Skin of body (tissue), 2 donors: Measurements from ENCODE around the gene QSOX1. TPM values are rescaled to one million over a fixed set of nuclear protein-coding genes. Genes with fewer than 3 reads are reported as not detected.

Experiments used
- DNase-seq: peaks from one replicate; lab custom pipeline; 2025; lab: John Stamatoyannopoulos, UW
- total RNA-seq: library from RNA; depleted of rRNA; stranded (reverse); fragments of >200 nt; gene quantifications from one replicate; pipeline ENCODE4 v1.2.3, GENCODE V29; 2014

QSOX1 gene
- total RNA-seq, 1 donor from 2014 or later: 20.3 TPM

GRCh38 chr1:180250883-180251509 lies 96.3 kb downstream of the QSOX1 start:
- DNase-seq: no peak

GRCh38 chr1:180251526-180252305 lies 97.0 kb downstream of the QSOX1 start:
- no peak for DNase-seq

GRCh38 chr1:180252638-180253536 lies 98.2 kb downstream of the QSOX1 start:
- no peak for DNase-seq

Other genes with a start within 250 kb of the QSOX1 start
- 69.0 TPM for gene CEP350, start 200.1 kb upstream of the QSOX1 start, total RNA-seq
- gene LHX4, start 75.4 kb downstream of the QSOX1 start, total RNA-seq: 0.10 TPM